ENCODE results near the gene POP4. TPM values are rescaled to one million over a fixed set of nuclear protein-coding genes. Genes with fewer than 3 reads are reported as not detected.
"Not testable (repeated sequence)": the region's sequence is repeated elsewhere in the genome, so short reads cannot be mapped to it uniquely, and the experiment has no call there.

Gene POP4, protein sequence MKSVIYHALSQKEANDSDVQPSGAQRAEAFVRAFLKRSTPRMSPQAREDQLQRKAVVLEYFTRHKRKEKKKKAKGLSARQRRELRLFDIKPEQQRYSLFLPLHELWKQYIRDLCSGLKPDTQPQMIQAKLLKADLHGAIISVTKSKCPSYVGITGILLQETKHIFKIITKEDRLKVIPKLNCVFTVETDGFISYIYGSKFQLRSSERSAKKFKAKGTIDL
- total RNA-seq = 100 to 1,000 TPM; 160 to 173 (median 168) TPM

DNA sequence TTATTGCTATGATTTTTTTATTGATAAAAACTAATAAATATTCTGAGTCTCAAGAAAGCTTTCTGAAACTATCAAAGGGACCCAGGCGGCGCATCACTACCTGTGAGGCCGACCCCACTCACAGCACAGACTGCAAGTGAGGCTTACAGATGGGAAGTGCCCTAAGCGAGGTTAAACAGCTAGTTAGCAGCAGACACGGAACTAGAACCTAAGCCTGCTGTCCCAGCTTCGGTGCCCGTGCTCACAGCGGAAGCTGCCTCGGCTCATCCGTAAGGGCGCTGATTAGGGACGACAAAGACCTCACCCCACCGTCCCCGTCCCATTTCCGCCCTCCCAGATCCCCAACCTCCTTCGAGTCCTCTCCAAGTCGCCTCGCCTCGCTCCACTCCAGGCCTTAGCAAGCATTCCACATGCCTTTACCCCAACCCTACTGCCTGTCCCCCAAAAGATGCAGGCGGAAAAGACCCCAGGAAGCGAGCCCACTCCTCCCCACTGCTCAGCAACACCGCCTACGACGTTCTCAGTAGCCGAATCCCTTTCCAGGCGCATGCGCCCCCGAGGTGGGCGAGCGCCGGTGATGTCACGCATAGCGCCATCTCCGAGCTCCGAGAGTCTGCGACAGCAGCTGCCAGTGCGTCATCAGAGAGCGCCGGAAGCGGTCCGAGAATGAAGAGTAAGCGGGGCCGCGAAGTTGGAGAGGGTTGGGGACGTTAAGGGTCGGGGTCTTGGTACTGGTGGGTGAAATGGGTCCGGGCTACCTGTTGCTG lies at the start of gene POP4:
TSS of gene POP4 (plus strand) at position 631 of the 767 bp plus-strand sequence. CDS start at position 667, 36 bp downstream.
- Mint-ChIP-seq H3K4me1 (ENCODE audit: low read depth) (peaks cover 23% of the 10 kb centered on the region), H3K36me3 (ENCODE audit: insufficient read depth) (peaks cover 15% of the 10 kb centered on the region), H3K27me3 (ENCODE audit: low read depth) (no peaks in the 10 kb centered on the region), H3K9me3 (no peaks in the 10 kb centered on the region), H3K4me3 (peak within 1 kb of the TSS; percentile 99)
- DNase-seq (peak; percentile 98), ATAC-seq (peak; percentile 84 to 86)

GRCh38 chr19:29559110-29559509 lies 47.0 kb upstream of the POP4 start:
- Mint-ChIP-seq H3K27me3 (ENCODE audit: low read depth) (peaks cover 25% of the 10 kb centered on the region), H3K9me3 (peaks cover 32% of the 10 kb centered on the region)
- not testable (repeated sequence) for ATAC-seq; H3K4me1 Mint-ChIP-seq (ENCODE audit: low read depth); H3K4me3 Mint-ChIP-seq; DNase-seq; H3K36me3 Mint-ChIP-seq (ENCODE audit: insufficient read depth)

DNA sequence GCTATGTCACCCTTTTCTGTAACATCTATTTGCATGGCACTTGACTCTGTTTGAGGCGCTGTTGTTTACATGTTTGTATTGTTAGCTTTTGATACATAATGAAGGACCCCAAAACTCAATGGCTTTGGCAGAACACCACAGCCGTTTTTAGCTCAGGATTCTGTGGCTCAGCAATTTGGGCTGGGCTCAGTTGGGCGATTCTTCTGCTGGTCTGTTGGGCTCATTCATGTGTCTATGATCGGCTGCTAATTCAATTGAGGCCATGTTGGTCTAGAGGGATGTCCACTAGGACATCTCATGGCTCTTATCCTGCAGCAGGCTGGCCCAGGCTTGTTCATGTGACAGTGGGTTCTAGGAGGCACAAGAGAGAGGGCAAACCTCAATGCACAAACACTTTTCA lies 46.3 kb upstream of the POP4 start:
- H3K36me3 Mint-ChIP-seq (ENCODE audit: insufficient read depth) = no peaks in the 10 kb centered on the region
- peaks cover 22% of the 10 kb centered on the region for H3K27me3 Mint-ChIP-seq (ENCODE audit: low read depth)
- ATAC-seq = no peak
- no peak for DNase-seq
- H3K4me1 Mint-ChIP-seq (ENCODE audit: low read depth) = peaks cover 2% of the 10 kb centered on the region
- H3K4me3 Mint-ChIP-seq = no peak overlapping the region
- H3K9me3 Mint-ChIP-seq = peaks cover 27% of the 10 kb centered on the region

DNA sequence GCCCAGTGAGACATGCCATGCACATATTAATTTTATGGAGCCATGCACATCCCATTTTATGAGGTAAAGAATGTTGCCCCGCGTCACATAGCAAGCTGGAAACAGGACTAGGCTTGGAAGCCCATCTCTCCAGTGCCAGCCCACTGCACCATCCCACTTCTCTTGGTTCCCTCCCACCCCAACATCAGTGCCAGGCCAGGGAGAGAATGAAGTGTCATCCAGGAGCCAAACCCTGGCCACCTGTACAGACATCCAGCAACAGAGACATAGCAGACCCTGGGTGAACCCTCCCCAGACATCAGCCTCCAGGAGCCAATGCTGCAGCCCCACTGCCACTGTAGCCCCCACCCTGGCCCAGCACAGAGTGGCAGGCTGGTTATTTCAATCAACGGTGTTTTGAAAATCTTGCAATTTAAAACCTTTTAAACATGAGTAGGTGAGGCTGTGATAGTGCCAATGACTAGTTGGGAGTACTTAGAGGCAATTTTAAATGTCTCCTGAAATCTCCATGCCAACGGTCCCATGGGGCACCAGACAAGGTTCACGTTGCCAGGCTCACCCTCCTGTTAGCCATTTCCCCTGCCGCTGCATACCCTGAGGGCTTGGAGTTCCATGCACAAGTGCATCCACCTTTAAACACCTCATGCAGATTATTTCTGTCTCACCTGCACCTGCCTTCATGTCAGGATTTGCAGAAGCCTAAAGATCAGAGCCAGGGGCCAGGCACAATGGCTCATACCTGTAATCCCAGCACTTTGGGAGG lies 45.6 kb upstream of the POP4 start:
- Mint-ChIP-seq H3K36me3 (ENCODE audit: insufficient read depth) (no peaks in the 10 kb centered on the region), H3K27me3 (ENCODE audit: low read depth) (peaks cover 22% of the 10 kb centered on the region), H3K4me3 (no peak overlapping the region), H3K4me1 (ENCODE audit: low read depth) (peaks cover 7% of the 10 kb centered on the region), H3K9me3 (peaks cover 20% of the 10 kb centered on the region)
- ATAC-seq = no peak
- no peak for DNase-seq

- no peak for DNase-seq
- no peak for ATAC-seq
- no peaks in the 10 kb centered on the region for H3K36me3 Mint-ChIP-seq (ENCODE audit: insufficient read depth)
- peaks cover 18% of the 10 kb centered on the region for H3K9me3 Mint-ChIP-seq
- peaks cover 7% of the 10 kb centered on the region for H3K4me1 Mint-ChIP-seq (ENCODE audit: low read depth)
- peaks cover 23% of the 10 kb centered on the region for H3K27me3 Mint-ChIP-seq (ENCODE audit: low read depth)
- no peak overlapping the region for H3K4me3 Mint-ChIP-seq
These were observed 44.5 kb upstream of the POP4 start for GRCh38 chr19:29561601-29562000.

GRCh38 chr19:29562299-29563297 lies 43.5 kb upstream of the POP4 start:
- ATAC-seq = no peak
- peaks cover 7% of the 10 kb centered on the region for H3K4me1 Mint-ChIP-seq (ENCODE audit: low read depth)
- no peaks in the 10 kb centered on the region for H3K36me3 Mint-ChIP-seq (ENCODE audit: insufficient read depth)
- H3K27me3 Mint-ChIP-seq (ENCODE audit: low read depth) = peaks cover 27% of the 10 kb centered on the region
- H3K4me3 Mint-ChIP-seq = no peak overlapping the region
- DNase-seq = no peak
- peaks cover 18% of the 10 kb centered on the region for H3K9me3 Mint-ChIP-seq

- Mint-ChIP-seq H3K4me1 (ENCODE audit: low read depth) (peaks cover 7% of the 10 kb centered on the region), H3K9me3 (peaks cover 11% of the 10 kb centered on the region), H3K27me3 (ENCODE audit: low read depth) (peaks cover 33% of the 10 kb centered on the region), H3K36me3 (ENCODE audit: insufficient read depth) (no peaks in the 10 kb centered on the region), H3K4me3 (no peak overlapping the region)
- DNase-seq (no peak), ATAC-seq (no peak)
These were observed 42.5 kb upstream of the POP4 start for GRCh38 chr19:29563486-29564101.

GRCh38 chr19:29564574-29565005 lies 41.5 kb upstream of the POP4 start:
- Mint-ChIP-seq H3K9me3 (peaks cover 7% of the 10 kb centered on the region), H3K36me3 (ENCODE audit: insufficient read depth) (no peaks in the 10 kb centered on the region), H3K4me3 (no peak overlapping the region), H3K27me3 (ENCODE audit: low read depth) (peaks cover 38% of the 10 kb centered on the region), H3K4me1 (ENCODE audit: low read depth) (peaks cover 7% of the 10 kb centered on the region)
- DNase-seq (no peak), ATAC-seq (peak; percentile 75 to 82)

GRCh38 chr19:29565171-29565570 lies 40.9 kb upstream of the POP4 start:
- no peak for ATAC-seq
- Mint-ChIP-seq H3K9me3 (peaks cover 2% of the 10 kb centered on the region), H3K4me3 (no peak overlapping the region), H3K27me3 (ENCODE audit: low read depth) (peaks cover 40% of the 10 kb centered on the region), H3K36me3 (ENCODE audit: insufficient read depth) (no peaks in the 10 kb centered on the region), H3K4me1 (ENCODE audit: low read depth) (peaks cover 7% of the 10 kb centered on the region)
- no peak for DNase-seq

DNA sequence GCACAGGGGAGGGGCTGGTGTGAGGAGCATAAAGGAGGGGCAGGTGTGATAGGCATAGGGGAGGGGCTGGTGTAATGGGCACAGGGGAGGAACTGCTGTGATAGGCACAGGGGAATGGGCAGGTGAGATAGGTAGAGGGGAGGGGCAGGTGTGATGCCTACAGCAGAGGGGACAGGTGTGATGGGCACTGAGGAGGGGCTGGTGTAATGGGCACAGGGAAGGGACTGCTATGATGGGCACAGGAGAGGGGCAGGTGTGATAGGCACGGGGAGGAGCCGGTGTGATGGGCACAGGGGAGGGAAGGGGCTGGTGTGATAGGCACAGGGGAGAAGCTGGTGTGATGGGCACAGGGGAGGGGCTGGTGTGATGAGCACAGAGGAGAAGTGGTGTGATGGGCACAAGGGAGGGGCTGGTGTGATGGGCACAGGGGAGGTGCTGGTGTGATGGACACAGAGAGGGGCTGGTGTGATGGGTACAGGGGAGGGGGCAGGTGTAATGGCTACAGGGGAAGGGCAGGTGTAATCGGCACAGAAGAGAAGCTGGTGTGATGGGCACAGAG lies 39.5 kb upstream of the POP4 start:
- Mint-ChIP-seq H3K36me3 (ENCODE audit: insufficient read depth) (no peaks in the 10 kb centered on the region), H3K4me1 (ENCODE audit: low read depth) (peaks cover 7% of the 10 kb centered on the region), H3K27me3 (ENCODE audit: low read depth) (peaks cover 43% of the 10 kb centered on the region), H3K4me3 (no peak overlapping the region), H3K9me3 (no peaks in the 10 kb centered on the region)
- no peak for ATAC-seq
- no peak for DNase-seq

- H3K4me3 Mint-ChIP-seq = no peak overlapping the region
- H3K4me1 Mint-ChIP-seq (ENCODE audit: low read depth) = peaks cover 7% of the 10 kb centered on the region
- peaks cover 46% of the 10 kb centered on the region for H3K27me3 Mint-ChIP-seq (ENCODE audit: low read depth)
- H3K9me3 Mint-ChIP-seq = no peaks in the 10 kb centered on the region
- ATAC-seq (no peak), DNase-seq (no peak)
- no peaks in the 10 kb centered on the region for H3K36me3 Mint-ChIP-seq (ENCODE audit: insufficient read depth)
These were observed 38.6 kb upstream of the POP4 start for GRCh38 chr19:29567366-29567915.

GRCh38 chr19:29568036-29569025 lies 37.8 kb upstream of the POP4 start:
- Mint-ChIP-seq H3K4me1 (ENCODE audit: low read depth) (peaks cover 7% of the 10 kb centered on the region), H3K4me3 (no peak overlapping the region), H3K36me3 (ENCODE audit: insufficient read depth) (no peaks in the 10 kb centered on the region), H3K27me3 (ENCODE audit: low read depth) (peaks cover 46% of the 10 kb centered on the region), H3K9me3 (no peaks in the 10 kb centered on the region)
- DNase-seq = no peak
- no peak for ATAC-seq

Data from activated T-cell treated with anti-CD3 and anti-CD28 coated beads, Interleukin-2, amount 50 U/mL, for 4 hours (primary cell).